Heart left ventricle (tissue), 16 donors: ENCODE results near the gene SLIT3. TPM values are rescaled to one million over a fixed set of nuclear protein-coding genes. Genes with fewer than 3 reads are reported as not detected.

Experiments
- ATAC-seq, 4 donors: fragments of 200-7000 bp; cut with Tn5 transposase; one replicate each; pipeline ENCODE4 v1.9.1; 2020 to 2022; ENCODE audit warnings: moderate library complexity in 4 of 4, mild to moderate bottlenecking in 3 of 4, moderate number of reproducible peaks in 1 of 4
- DNase-seq, 5 donors: peaks; one replicate each; pipeline ENCODE4 v3.0.0-alpha.2; 2020
- H3K27ac ChIP-seq, 12 donors: fragments of 200-600 bp; sonication (generic) in 4 of 12; one replicate each; pipeline versions ENCODE4 v1.5.0 to v1.8.0; 2016 to 2022; ENCODE audit warnings: mild to moderate bottlenecking in 2 of 12
- H3K27me3 ChIP-seq, 9 donors: fragments of 200-600 bp; sonication (generic) in 2 of 9; one replicate each; pipeline versions ENCODE4 v1.5.1 to v1.8.0; 2016 to 2022; ENCODE audit warnings: mild to moderate bottlenecking in 3 of 9
- H3K36me3 ChIP-seq, 9 donors: fragments of 200-600 bp; sonication (generic) in 2 of 9; one replicate each; pipeline versions ENCODE4 v1.5.0 to v1.8.0; 2018 to 2022; ENCODE audit warnings: mild to moderate bottlenecking in 2 of 9
- H3K4me1 ChIP-seq, 12 donors: fragments of 200-600 bp; sonication (generic) in 4 of 12; one replicate each; pipeline versions ENCODE4 v1.5.0 to v1.8.0; 2016 to 2022; ENCODE audit warnings: mild to moderate bottlenecking in 3 of 12
- H3K4me3 ChIP-seq, 12 donors: fragments of 200-600 bp; sonication (generic) in 4 of 12; one replicate each; pipeline versions ENCODE4 v1.5.0 to v1.8.0; 2017 to 2022; ENCODE audit warnings: mild to moderate bottlenecking in 9 of 12, moderate library complexity in 4 of 12
- H3K9me3 ChIP-seq, 12 donors: fragments of 200-600 bp; sonication (generic) in 4 of 12; one replicate each; pipeline versions ENCODE4 v1.5.0 to v1.8.0; 2016 to 2022; ENCODE audit warnings: mild to moderate bottlenecking in 1 of 12
- CTCF ChIP-seq, 12 donors: fragments of 200-600 bp; sonication (generic) in 4 of 12; IDR thresholded peaks; one replicate each; pipeline versions ENCODE4 v1.5.0 to v1.8.0; 2018 to 2022; ENCODE audit warnings: antibody characterized with exemption in 12 of 12, mild to moderate bottlenecking in 5 of 12
- POLR2A ChIP-seq, 2 donors: fragments of 450-650 bp; IDR thresholded peaks; one replicate each; pipeline ENCODE4 v1.6.1; 2017; ENCODE audit warnings: antibody characterized with exemption in 2 of 2, mild to moderate bottlenecking in 2 of 2, moderate library complexity in 2 of 2
- WGBS, 4 donors: extraction: QIAGEN DNeasy Blood & Tissue Kit in 2 of 4; methylation state at CpG; one replicate each; pipeline versions ENCODE4 v1.1.5 to v1.1.7; 2013 to 2018; 5-methylcytosine and 5-hydroxymethylcytosine counted together
- intact Hi-C, 10 donors: fragments of 100-400 bp; cut with DNase I; formaldehyde crosslinking; loops; one replicate each; pipeline versions ENCODE4 v1.11.1 to v1.14.2; 2022
- microRNA counts, 2 donors: library from miRNA; unstranded; fragments of <30 nt; microRNA quantifications; one replicate each; lab custom pipeline; 2016
- microRNA-seq, 4 donors: library from miRNA; unstranded; fragments of <30 nt; microRNA quantifications; one replicate each; pipeline versions ENCODE4 to v1.2.0, GENCODE V29; 2017 to 2020
- polyA plus RNA-seq, 2 donors: library from polyadenylated mRNA; stranded (reverse); fragments of 200-250 nt; gene quantifications; one replicate each; pipeline ENCODE4 v1.2.3, GENCODE V29; 2013
- total RNA-seq, 9 donors: library from RNA; depleted of rRNA in 2 of 9; stranded (reverse); fragments of >200 nt in 2 of 9; fragmentation: NEBNext Ultra II Directional in 3 of 9; extraction: Animal tissue kit (Norgen Biotek cat#: 25700) in 3 of 9; gene quantifications; one replicate each; pipeline versions ENCODE4 v1.1.0 to v1.2.4, GENCODE V29; 2016 to 2023
- donor health status: ischemic (EF 13 %, LVEDD 7.1; RV severe dilation, severe dysfunction).
- donor health status: healthy with polysubstance abuse.
- donor health status: DM: no; HTN: yes; CAD: no.
- donor health status: DM: no; HTN: no; CAD: no.
- donor health status: ischemic (EF 25% LVEDD 6.9; RV normal size, moderate dysfunction).
- donor health status: ischemic (EF 25% LVEDD 5.7; RV mildly dilated, moderate dysfunction).
- donor health status: healthy.
- donor health status: DM: yes; HTN: yes; CAD: no.
- donor health status: ischemic (EF 35%, LVEDD 5.7; RV mildly dilated, moderate dysfunction).
- donor health status: nonischemic (EF 11% LVEDD 7.7; RV severe dilation, severe dysfunction).
- donor health status: DM: yes; HTN: yes; CAD: no.
- donor health status: PGD.
- donor health status: ischemic (EF 29% LVEDD 5.4; RV normal size, mild dysfunction).
- donor health status: nonischemic (EF 23%, LVEDD 6.1; RV moderate dilation, normal function).

SLIT3 gene
- total and polyA plus RNA-seq, 11 donors, result 2.3 to 40.3 (median 14.4) TPM

- Histone ChIP-seq H3K4me1 (peaks cover 0 to 7% (median 0%) of the 10 kb centered on the region in 12 donors), H3K27ac (no peak overlapping the region), H3K9me3 (no peaks in the 10 kb centered on the region), H3K27me3 (no peaks in the 10 kb centered on the region), H3K36me3 (no peaks in the 10 kb centered on the region), H3K4me3 (no peak overlapping the region)
- ATAC-seq (no peak), DNase-seq (no peak)
- intact Hi-C loops, result no loop called here
- TF ChIP-seq CTCF (IDR thresholded peaks at IDR 0.05) (no peak), POLR2A (IDR thresholded peaks at IDR 0.05) (no peak)
- 77 to 86% (median 81%) methylated on average over 4 of the region's 4 CpGs for WGBS, 4 donors
These were observed 688.8 kb downstream of the SLIT3 start for GRCh38 chr5:168612123-168612522.

MicroRNA genes within 50 kb of the gene (microRNA counts, 767-probe panel; counts per million panel counts)
- microRNA hsa-miR-585 (lab: Ali Mortazavi, UCI), result 0 to 71.6 counts per million in 2 donors

Small RNAs within 50 kb of the gene (microRNA-seq; reads per million reads assigned to microRNA genes)
- gene MIR218-2 (0 to 0.96 (median 0.49) reads per million in 4 donors), gene MIR585 (2.4 to 30.7 (median 5.9) reads per million in 4 donors)
